HL-60 (cell line): Measurements from ENCODE around the gene CACNA1C.

Experiments
- CTCF ChIP-seq: IDR thresholded peaks from one replicate; pipeline ENCODE4 v1.5.1; 2011; ENCODE audit warnings: low read length, control low read depth, inconsistent platforms; ENCODE audit not compliant: insufficient read depth
- POLR2AphosphoS5 ChIP-seq: IDR thresholded peaks from 2 replicates; pipeline ENCODE4 v1.6.1; 2012; ENCODE audit warnings: low read depth
- REST ChIP-seq: IDR thresholded peaks from 2 replicates; pipeline ENCODE4 v1.6.1; 2012; ENCODE audit warnings: low read depth; ENCODE audit not compliant: insufficient replicate concordance

GRCh38 chr12:2035431-2036055 lies 17.2 kb upstream of the CACNA1C start:
- TF ChIP-seq REST (no peak), CTCF (no peak), POLR2AphosphoS5 (0 out of 2 replicates have a peak, but pooled peaks have one; percentile 18)
